Stimulated activated CD4-positive, alpha-beta T cell treated with anti-CD3 and anti-CD28 coated beads, Interleukin-1b, Interleukin-23, amount 100 ng/mL, for 4 hours (primary cell): ENCODE data around the gene GARNL3.
A peak's percentile ranks its signal among the peaks of the same experiment; 100 is the strongest.

Experiments used
- DNase-seq, 2 donors: peaks; one replicate each; pipeline ENCODE4 v3.0.0-alpha.2; 2020; ENCODE audit warnings: low read depth in 2 of 2

The GARNL3 gene

DNA sequence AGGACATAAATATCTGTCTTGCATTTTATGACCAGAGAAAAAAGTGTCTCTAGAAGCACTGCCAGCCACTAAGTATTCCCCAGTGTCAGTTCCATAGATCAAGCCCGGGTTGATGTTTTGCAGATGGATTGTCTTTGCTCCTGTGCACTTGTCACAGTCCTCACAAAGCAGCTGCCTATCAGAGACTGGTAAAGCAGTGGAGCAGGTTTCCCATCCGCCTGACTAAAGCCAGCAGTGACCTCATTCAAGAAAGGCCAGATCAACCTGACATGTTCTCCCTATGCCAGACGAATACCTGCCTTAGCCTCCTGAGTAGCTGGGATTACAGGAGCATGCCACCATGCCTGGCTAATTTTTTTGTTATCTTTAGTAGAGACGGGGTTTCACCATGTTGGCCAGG lies 26.8 kb upstream of the GARNL3 start:
- DNase-seq, result no peak

DNA sequence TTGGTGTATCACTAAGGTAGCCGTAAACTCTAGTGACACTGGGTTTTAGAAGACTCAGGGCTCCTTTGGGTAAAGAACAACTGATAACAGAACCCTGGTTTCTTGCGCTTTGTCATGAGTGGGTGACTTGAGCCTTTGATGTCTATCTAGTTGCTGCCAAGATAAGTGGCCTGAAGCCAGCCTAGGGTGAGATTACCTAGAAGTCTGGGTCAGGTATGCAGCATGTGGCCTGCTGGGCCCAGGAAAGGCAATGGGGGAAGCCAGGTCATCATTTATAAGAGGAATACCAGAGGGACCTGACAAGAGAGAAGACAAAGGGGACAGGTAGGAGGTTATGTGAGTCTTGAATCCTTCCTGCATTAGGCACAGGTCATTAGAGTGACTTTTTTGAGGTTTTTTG lies 23.2 kb upstream of the GARNL3 start:
- DNase-seq, result no peak

DNA sequence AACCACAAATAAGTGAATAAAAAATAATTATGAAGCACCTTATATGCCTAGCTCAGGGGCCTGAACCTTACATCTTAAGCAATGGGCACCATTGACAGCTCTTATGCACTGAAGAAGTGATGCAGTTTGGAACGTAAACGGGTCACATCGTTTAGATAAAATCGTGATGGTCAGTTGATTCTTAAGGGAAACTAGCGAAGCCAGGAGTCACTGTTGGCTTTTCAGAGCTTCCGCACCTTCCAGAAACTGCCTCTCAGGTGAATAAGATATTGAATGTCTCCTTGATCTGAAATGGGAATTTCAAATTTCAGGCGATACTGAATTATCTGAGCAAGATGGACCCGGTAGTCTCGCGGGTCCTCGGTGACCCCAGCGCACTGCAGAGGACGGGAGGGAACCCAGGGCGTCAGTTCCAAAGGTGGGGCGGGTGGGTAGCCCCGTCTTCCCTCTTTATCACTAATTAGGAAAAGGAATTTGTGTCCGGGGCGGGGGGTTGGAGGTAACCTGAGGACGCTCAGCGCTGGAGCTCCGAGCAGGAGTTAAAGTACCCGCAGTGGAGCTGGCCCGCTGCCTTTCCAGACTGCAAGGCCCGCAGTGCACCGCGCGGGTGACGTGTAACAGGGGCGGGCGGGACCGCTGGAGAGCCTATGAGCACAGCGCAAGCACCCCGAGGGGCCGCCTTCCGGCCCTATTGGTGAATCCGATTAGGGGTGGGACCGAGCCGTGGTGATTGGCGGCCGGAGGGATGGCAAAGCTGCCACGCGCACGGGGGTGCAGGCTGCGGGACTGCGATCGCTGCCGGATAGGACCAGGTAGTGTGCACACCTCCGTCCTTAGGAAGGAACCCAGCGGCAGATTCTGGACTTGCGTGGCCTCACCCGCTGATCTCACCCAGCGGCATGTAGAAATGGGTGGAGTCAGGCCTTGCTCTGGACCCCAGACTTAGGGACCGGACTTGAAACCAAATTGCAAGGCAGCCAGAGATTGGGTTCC lies 19.7 kb upstream of the GARNL3 start:
- DNase-seq, result peak; percentile 88 to 93

DNA sequence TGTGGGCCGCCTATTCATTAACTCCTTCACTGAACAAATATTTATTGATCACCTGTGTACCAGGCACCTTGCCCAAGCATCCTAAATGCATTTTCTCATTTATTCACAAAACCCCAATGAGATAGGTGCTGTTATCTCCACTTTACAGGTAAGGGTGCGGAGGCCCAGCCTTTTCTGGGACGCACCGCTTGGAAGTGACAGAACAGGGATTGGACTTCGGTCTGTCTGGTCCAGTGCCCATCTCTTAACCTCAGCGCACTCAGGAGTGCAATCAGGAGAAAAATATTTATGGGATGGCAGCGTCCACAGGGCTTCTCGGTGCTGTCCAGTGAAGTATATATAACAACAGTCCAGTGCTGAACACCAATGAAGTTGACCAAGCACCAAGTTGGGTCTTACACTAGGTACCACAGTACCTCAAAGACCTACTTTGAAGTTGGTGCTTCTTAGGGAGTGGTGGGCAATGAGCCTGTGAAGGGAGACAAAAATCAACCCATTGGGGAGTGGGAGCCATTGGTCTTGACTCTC lies 18.9 kb upstream of the GARNL3 start:
- DNase-seq, result no peak

DNA sequence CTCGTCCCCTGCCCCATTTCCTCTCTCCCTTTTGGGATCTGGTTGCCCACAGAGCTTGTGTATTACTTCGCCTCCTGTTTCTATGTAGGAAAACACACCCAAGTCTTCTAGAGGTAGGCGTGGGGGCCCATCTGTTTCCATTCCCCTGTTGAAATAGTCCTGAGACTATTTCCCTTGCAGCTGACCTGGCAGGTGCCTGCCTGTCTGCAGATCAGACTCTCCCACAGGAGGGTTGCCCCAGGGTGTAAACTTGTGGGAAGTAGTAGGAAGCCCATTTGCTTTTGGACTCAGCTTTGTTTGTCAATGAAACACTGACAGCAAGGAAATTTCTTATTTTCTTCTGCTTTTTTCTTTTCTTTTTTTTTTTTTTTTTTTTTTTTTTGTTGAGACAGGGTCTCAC lies 16.3 kb upstream of the GARNL3 start:
- DNase-seq, result no peak

DNA sequence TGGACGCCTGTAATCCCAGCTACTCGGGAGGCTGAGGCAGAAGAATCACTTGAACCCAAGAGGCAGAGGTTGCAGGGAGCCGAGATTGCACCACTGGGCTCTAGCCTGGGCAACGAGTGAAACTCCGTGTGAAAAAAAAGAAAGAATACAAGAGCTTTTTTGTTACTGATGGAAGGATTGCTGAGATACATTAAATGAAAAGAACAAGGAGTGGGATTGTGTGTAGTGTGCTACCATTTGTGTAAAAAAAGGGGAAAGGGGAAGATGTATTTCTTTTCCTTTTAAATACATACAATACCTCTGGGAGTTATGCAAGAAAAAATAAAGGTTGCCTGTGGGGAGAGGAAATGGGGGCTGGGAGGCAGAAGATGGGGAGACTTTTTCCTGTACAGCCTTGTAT lies 14.7 kb upstream of the GARNL3 start:
- DNase-seq, result no peak

DNA sequence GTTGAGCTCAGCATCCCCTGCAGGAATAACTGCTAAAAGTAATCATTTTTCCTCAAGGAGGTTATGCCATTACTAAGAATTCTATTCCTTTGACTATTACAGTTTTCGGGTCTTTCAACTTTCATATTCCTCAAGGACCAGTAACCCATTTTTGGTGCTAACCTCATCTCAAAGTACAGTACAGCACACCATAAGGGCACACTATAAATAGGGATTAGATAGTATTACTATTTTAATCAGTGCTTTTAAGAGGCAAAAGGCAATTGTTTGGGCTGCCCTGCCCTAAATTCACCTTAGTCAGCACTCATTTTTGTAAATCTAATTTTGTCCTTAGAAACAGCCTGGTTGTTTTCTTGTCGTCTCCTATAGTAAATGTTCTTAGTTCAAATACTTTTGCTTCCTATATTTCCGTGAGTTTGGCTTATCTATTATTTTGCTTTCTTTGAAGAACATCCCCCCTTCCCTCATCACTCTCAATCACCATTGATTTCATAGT lies 13.6 kb upstream of the GARNL3 start:
- no peak for DNase-seq

DNA sequence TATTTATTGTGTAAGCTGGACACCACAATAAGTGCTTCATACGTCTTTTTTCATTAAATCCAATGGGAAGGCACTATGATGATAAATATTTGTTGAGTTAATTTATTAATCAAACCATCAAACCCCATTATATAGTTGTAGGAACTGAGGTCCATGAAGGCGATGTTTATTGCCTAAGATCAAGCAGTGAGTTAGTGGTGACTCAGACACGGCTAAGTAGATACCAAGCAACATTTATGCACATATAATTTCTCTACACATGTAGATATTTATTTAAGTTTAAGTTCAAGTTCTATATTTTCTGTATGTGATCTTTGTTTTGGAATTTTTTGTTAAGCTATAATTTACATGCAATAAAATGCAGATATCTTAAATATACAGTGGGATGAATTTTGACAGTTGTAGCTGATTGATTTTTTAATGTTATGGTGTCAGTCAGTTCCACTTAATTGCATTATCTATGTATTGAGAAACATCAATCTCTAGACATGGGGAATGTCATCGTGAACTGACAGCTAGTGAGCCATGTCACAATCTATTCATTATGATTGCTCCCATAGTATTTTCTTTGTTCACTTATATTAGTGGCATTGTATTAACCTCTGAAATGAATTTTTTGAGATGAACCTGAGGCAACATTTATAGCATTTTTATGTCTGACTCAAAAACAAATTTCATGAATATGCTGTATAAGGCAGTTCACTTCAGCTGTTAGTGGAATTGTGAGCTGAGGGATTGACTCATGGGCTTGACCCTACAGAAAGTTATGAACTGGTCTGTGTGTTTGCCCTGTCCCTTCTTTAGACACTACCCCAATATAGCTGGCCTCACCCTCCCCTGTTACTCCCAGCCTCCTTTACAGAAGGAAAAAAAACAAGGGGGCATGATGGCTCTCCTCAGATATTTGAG lies 11.9 kb upstream of the GARNL3 start:
- no peak for DNase-seq

DNA sequence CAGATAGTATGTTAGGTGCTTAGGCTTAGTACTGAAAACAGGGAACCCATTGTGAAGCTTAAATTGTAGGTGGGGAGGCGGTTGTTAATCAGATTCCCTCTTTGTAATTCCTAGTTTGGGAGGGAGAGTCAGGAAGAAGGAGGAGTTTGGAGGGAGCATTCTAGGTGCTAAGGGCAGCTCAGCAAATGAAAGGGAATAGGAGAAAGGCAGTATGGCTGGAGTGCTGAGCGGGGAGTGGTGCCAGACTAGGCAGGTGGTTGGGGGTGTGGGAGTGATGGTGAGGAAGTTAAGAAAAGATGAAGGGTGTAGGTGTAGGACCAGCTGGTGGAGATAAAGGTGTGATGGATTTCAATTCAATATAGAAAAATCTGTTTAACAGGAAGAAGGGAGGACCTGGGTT lies 11.1 kb upstream of the GARNL3 start:
- no peak for DNase-seq

DNA sequence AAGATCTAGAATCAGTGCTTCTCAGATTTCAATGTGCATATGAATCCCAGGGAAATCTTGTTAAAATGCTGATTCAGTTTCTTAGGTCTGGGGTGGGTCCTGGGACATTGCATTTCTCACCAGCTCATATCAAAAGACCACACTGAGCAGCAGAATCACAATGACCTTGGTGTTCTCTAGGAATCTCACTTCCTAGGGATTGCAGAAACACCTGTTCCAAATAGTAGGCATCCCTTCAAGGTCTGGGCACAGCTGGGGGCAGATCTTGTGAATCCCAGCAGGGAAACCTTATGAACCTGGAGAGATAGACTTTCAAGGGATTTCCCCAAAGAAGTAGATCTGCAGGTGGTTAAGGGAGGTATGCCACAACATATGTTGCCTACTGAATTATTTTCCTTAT lies 8.9 kb upstream of the GARNL3 start:
- no peak for DNase-seq

DNA sequence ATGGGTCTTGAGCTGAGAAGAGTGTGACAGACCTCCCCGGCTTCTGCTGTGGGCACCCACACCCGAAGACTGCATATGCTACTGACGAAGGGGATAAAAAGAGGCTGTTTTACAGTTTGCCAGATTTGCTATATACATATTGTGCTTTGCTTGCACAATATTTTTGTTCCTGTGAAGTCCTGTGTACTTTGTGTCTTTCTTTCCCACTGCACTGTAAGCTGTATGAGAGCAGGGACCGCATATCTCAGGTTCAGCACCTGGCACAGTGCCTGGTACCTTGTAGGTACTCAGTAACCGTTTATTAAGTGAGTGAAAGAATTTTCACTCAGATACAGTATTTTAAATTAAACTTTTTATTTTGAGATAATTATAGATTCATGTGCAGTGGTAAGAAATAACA lies 8.2 kb upstream of the GARNL3 start:
- DNase-seq, result no peak

DNA sequence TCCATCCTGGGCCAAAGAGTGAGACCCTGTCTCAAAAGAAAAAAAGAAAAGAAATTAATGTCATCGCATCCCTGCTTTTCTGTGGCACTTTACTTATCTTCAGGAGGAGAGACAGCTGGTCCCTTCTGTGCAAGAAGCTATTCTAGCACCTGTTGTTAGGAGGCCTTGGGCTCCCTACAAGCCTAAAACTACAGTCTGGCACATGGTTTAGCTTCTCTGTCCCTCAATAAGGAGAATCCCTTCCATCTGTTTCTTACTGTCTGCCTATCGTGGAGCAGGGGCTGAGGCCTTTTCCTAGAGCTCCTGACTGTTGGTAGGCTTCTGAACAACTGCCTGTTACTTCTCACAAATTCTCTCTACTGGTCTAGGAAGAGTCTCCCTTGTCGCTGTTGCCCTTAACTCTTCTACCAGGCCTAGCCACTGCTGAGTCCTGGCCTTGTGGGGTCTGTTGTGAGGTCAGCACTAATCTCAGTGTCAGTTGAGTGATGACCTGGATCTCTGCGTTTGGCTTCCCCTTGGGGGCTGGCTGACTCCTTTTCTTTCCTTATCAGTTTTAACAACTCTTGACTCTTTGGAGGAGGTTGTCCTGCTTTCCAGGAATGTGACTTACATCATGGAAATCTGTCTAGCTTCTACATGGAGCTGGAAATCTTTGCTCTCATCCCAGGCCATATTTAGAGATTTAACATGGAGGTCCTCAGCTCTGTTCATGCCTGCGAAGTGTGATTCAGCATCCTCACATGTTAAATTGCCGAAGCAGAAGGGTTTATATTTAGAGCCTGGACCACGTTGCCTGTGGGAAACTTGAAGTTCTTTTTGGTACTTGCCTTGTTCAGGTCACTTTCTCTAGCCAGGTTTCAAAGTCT lies 5.7 kb upstream of the GARNL3 start:
- no peak for DNase-seq

DNA sequence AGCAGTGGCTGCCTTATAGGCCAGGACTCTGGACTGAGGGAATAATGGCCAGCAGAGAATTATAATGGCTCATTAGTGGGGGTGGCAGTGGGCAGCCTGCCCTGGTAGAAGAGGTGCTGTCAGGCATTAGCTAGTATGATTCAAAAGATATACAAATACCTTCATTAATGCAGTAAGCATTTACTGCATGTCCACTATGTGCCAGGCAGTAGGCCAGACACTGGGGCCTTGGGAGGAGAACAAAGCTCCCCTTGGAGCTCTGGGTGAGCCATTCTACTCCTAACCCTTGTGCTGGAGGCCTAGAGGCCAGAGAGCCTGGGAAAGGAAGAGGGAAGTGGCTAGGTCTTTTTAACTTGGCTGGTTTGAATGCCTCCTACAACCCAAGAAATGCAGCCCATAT lies 2.0 kb upstream of the GARNL3 start:
- no peak for DNase-seq

DNA sequence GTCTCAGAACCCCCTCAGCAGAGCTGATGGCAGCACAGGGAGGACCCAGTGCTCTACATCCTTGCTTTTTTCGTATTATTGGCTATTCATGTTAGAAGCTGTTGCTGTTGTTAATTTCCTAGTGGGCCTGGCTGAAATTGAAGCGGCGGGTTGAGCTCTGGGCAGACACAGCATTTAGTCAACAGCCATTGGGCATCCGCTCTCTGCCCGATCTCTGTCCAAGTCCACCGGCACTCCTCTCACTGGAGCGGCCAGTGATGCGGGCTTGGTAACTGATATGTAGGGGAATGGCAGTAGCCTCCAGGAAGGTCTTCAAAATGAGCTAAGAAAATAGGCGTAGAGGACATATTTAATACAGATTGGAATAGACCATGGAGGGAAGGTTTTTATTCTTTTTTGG lies 1.3 kb upstream of the GARNL3 start:
- DNase-seq, result no peak

DNA sequence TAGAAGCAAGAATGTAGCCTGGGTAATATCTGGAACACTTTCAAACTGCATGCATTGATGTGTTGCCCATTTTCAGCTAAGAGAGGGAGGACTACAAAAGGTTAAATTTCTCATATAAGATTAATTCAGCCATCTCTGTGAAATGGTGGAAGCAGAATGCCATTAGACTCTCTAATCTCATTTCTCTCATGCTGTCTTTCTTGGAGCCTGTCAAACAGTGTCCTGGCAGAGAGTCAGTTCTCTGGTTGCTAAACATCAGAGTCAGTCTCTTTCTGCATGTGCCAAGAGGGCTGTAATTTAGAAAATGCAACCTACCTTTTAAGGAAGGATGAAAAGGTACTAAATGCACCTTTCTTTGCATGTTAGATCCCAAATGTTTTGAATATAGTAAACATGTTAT lies 910 bp upstream of the GARNL3 start:
- DNase-seq, result no peak

DNA sequence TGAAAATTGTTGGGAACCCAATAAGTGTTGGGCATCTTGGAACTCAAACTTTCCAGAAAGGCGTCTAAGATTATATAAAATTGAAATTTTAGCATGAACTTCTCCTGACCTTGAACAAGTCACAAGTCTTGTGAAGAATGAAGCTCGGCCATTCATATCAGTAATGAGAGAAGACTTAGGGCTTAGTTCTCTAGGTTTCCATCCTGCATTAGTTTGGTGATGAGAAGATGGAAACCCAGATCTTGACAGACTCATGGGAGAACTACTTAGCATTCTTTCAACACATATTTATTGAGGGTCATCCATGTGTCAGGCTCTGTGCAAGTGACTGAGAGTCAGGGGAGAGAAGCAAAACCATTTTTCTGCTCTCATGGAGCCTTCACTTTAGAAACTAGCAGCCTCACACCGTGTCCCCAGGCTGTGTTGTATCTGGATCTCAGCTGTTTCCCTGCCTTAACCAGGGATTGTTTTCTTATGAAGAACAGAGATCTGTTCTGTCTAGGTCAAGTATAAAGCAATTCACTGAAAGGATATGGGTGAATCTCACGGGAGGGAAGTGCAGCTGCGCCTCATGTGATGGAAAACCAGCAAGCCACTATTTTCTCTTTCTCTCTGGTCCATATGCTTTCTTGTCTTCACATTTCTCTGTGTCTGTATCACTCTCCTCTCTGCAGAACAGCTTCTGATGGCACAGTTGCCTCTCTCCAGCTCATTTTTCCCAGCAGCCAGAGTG lies 3.4 kb downstream of the GARNL3 start:
- no peak for DNase-seq

DNA sequence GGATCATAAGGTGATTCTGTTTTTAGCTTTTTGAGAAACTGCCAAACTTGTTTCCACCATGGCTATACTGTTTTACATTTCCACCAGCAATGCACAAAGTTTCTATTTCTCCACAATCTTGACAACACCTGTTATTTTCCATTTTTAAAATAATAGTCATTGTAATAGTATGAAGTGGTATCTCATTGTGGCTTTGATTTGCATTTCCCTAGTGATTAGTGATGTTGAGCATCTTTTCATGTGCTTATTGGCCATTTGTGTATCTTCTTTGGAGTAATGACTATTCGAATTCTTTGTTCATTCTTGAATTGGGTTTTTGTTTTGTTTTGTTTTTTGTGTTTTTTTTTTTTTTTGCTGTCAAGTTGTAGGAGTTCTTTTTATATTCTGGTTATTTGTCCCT lies 4.9 kb downstream of the GARNL3 start:
- DNase-seq, result no peak

DNA sequence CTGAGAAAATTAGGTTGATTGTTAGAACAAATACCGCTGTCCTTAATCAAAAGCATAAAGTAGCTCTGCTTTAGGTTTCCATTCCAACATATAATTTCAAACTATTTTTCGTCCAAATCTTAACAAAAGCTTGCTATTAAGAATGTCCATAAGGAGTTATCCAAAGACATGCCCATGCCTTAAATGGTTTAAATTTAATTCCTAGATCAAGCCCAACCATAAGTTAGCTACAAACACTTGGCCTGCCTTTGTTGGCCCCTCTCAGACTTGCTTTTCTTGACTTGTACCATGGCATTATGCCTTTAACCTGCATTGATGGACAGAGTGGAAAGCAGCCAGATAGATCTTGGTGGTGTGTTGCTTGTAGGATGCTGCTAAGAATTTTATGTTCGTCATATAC lies 8.8 kb downstream of the GARNL3 start:
- DNase-seq, result no peak

DNA sequence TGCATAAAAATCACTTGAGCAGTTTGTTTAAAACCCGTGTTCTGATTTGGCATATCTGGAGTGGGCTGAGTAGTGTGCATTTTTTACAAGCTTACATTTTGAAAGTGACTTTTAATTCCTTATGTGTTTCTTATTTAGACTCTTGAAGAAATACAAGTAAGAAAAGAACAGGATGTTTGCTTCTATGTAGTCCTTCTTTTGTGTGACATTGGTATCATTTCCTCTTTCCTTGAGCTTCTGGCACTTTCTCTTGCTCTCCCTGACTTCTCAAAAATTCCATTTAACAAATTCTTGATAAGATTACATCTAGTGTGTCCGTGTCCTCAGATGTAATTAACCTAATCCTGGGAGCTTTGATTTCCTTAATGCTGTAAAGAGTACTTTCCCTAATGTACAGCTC lies 12.5 kb downstream of the GARNL3 start:
- no peak for DNase-seq

DNA sequence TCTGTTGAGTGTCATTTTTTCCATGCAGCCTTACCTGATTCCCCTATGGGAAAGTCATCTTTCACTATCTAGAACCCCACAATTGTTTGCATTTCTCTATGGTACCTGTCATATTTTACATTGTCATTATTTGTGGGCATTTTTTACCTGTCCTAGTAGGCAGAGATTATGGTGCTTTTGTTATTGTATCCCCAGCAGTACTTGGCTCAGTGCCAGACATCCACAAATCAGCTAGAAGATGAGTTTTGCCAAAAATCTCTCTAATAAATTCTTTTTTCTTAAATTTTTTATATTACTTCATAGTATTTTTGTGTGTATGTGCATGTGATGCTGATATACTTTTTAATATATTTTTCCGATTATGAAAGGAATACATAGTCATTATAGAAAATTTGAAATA lies 13.2 kb downstream of the GARNL3 start:
- no peak for DNase-seq

DNA sequence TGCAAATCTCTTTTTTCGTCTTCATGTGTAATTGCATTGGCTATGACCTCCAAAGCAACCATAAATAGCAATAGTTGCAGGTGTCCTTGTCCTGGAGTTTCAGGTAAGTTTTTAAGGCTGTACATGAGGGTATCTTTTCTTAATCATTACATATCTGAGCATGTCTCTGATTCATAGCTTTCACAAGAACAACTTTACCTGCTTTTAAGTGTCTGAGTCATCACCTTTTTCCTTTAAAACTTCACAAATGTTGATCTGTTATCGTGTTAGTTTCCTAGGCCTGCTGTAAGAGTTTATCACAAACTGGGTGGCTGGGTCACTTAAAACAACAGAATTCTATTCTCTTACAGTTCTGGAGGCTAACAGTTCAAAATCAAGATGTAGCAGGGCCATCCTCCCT lies 13.8 kb downstream of the GARNL3 start:
- no peak for DNase-seq
